Measurements from ENCODE around the gene TPGS2.
A peak's percentile ranks its signal among the peaks of the same experiment; 100 is the strongest.
"Not testable (repeated sequence)": the region's sequence is repeated elsewhere in the genome, so short reads cannot be mapped to it uniquely, and the experiment has no call there.

The TPGS2 gene

GRCh38 chr18:36772241-36772723 is 56.5 kb downstream of the TPGS2 start:
- DNase-seq (ENCODE audit: low spot score) = no peak

GRCh38 chr18:36771245-36771644 is 57.6 kb downstream of the TPGS2 start:
- DNase-seq (ENCODE audit: low spot score) = no peak

- DNase-seq (ENCODE audit: low spot score) = no peak
Measured at GRCh38 chr18:36770315-36770946, 58.4 kb downstream of the TPGS2 start.

GRCh38 chr18:36769611-36770314 is 59.0 kb downstream of the TPGS2 start:
- no peak for DNase-seq (ENCODE audit: low spot score)

- DNase-seq (ENCODE audit: low spot score) = no peak
Measured at GRCh38 chr18:36769172-36769571, 59.6 kb downstream of the TPGS2 start.

- no peak for DNase-seq (ENCODE audit: low spot score)
Measured at GRCh38 chr18:36766836-36767235, 62.0 kb downstream of the TPGS2 start.

- DNase-seq (ENCODE audit: low spot score) = not testable (repeated sequence)
Measured at GRCh38 chr18:36762965-36763364, 65.8 kb downstream of the TPGS2 start.

GRCh38 chr18:36762074-36762473 is 66.7 kb downstream of the TPGS2 start:
- DNase-seq (ENCODE audit: low spot score) = no peak

GRCh38 chr18:36761186-36761698 is 67.6 kb downstream of the TPGS2 start:
- no peak for DNase-seq (ENCODE audit: low spot score)

- DNase-seq (ENCODE audit: low spot score) = no peak
Measured at GRCh38 chr18:36760598-36760997, 68.2 kb downstream of the TPGS2 start.

GRCh38 chr18:36759167-36759776 is 69.5 kb downstream of the TPGS2 start:
- DNase-seq (ENCODE audit: low spot score) = no peak

- no peak for DNase-seq (ENCODE audit: low spot score)
Measured at GRCh38 chr18:36758623-36759022, 70.2 kb downstream of the TPGS2 start.

- DNase-seq (ENCODE audit: low spot score) = no peak
Measured at GRCh38 chr18:36757991-36758390, 70.8 kb downstream of the TPGS2 start.

- peak; percentile 52 for DNase-seq (ENCODE audit: low spot score)
Measured at GRCh38 chr18:36757081-36757480, 71.7 kb downstream of the TPGS2 start.

- DNase-seq (ENCODE audit: low spot score) = no peak
Measured at GRCh38 chr18:36756242-36756641, 72.6 kb downstream of the TPGS2 start.

GRCh38 chr18:36752929-36753865 is 75.6 kb downstream of the TPGS2 start:
- DNase-seq (ENCODE audit: low spot score) = no peak

- no peak for DNase-seq (ENCODE audit: low spot score)
Measured at GRCh38 chr18:36745219-36745975, 83.4 kb downstream of the TPGS2 start.

GRCh38 chr18:36744261-36744876 is 84.4 kb downstream of the TPGS2 start:
- no peak for DNase-seq (ENCODE audit: low spot score)

All from putamen (tissue), 1 donor.